HCT116 (cell line): Measurements from ENCODE around the gene ZNF462. TPM values are rescaled to one million over a fixed set of nuclear protein-coding genes. Genes with fewer than 3 reads are reported as not detected.

ENCODE experiments used
- ATAC-seq: fragments of 200-7000 bp; cut with Tn5 transposase; 2 replicates; pipeline ENCODE4 v1.9.1; 2020; ENCODE audit warnings: mild to moderate bottlenecking, moderate library complexity
- BruUV-seq: library from RNA; stranded (reverse); fragments of 400-500 nt; replicated peaks from 2 replicates; lab custom pipeline; 2021; lab: Mats Ljungman, UMichigan
- CTCF ChIA-PET: fragments of 300-600 bp; sonication (Branson Sonifier 250); formaldehyde crosslinking; loops from one replicate; lab custom pipeline; 2021; ENCODE audit warnings: antibody characterized with exemption; lab: Charles Lee
- POLR2A ChIA-PET: fragments of 300-600, 350-600 bp; sonication (Branson Sonifier 250); formaldehyde crosslinking; loops from one replicate; lab custom pipeline; 2021; ENCODE audit warnings: antibody characterized with exemption; lab: Charles Lee
- RAD21 ChIA-PET, 2 experiments: fragments of 300-600 bp; sonication (Branson Sonifier 250); formaldehyde crosslinking; loops; one replicate each; lab custom pipeline; 2023; ENCODE audit warnings: low total read pairs in 2 of 2; ENCODE audit not compliant: uncharacterized antibody in 2 of 2, unreplicated experiment in 2 of 2, low non-redundant PET in 1 of 2; lab: Charles Lee
- DNase-seq: peaks from one replicate; pipeline ENCODE4 v3.0.0-alpha.2; 2010; ENCODE audit warnings: low read depth, low spot score
- H2AFZ ChIP-seq: fragments of 200-600 bp; shearing (Covaris generic), sonication (generic); 2 replicates; pipeline ENCODE4 v1.6.1; 2017; ENCODE audit warnings: low read depth, mixed run types, mixed read lengths, antibody characterized with exemption, low read length; ENCODE audit not compliant: poor library complexity, severe bottlenecking
- H3K27ac ChIP-seq: 2 replicates; pipeline ENCODE4 v1.5.1; 2012; ENCODE audit warnings: low read depth, low read length
- H3K27me3 ChIP-seq: fragments of 200-600 bp; sonication (generic); 2 replicates; pipeline ENCODE4 v1.6.1; 2016; ENCODE audit warnings: mixed run types, low read length, mixed read lengths; ENCODE audit not compliant: insufficient read depth
- H3K36me3 ChIP-seq, 2 experiments: fragments of 200-500 bp in 1 of 2; fragments of 200-600 bp in 1 of 2; sonication (Bioruptor generic) in 1 of 2; sonication (generic) in 1 of 2; 2 replicates each; pipeline versions ENCODE4 v1.5.1 to v1.6.1; 2014 to 2016; ENCODE audit warnings: low read length in 2 of 2, inconsistent platforms in 1 of 2, mixed read lengths in 1 of 2, mixed run types in 1 of 2; ENCODE audit not compliant: insufficient read depth in 2 of 2, control insufficient read depth in 1 of 2
- H3K4me1 ChIP-seq, 2 experiments: fragments of 200-600 bp in 1 of 2; sonication (generic) in 1 of 2; 2 replicates each; pipeline versions ENCODE4 v1.5.1 to v1.6.1; 2012 to 2017; ENCODE audit warnings: low read length in 2 of 2, inconsistent platforms in 1 of 2, mild to moderate bottlenecking in 1 of 2, mixed read lengths in 1 of 2, mixed run types in 1 of 2, moderate library complexity in 1 of 2; ENCODE audit not compliant: insufficient read depth in 2 of 2, control insufficient read depth in 1 of 2
- H3K4me2 ChIP-seq: fragments of 200-600 bp; sonication (generic); 2 replicates; pipeline ENCODE4 v1.6.1; 2017; ENCODE audit warnings: mixed run types, low read length, mixed read lengths
- H3K4me3 ChIP-seq, 2 experiments: fragments of 200-600 bp in 1 of 2; sonication (generic) in 1 of 2; replicated peaks in 1 of 2; 2 replicates each; pipeline ENCODE4 v1.5.1; 2011 to 2016; ENCODE audit warnings: low read length in 2 of 2, control low read depth in 1 of 2, low read depth in 1 of 2, mild to moderate bottlenecking in 1 of 2, mixed read lengths in 1 of 2, mixed run types in 1 of 2
- H3K79me2 ChIP-seq: fragments of 200-600 bp; sonication (generic); 2 replicates; pipeline ENCODE4 v1.6.1; 2017; ENCODE audit warnings: mild to moderate bottlenecking, mixed run types, low read length, moderate library complexity, mixed read lengths; ENCODE audit not compliant: insufficient read depth
- H3K9ac ChIP-seq: fragments of 200-600 bp; sonication (generic); 2 replicates; pipeline ENCODE4 v1.6.1; 2016; ENCODE audit warnings: low read length, mixed read lengths
- H3K9me2 ChIP-seq: fragments of 200-600 bp; sonication (generic), shearing (Covaris generic); 2 replicates; pipeline ENCODE4 v1.6.1; 2017; ENCODE audit warnings: mixed run types, mild to moderate bottlenecking, moderate library complexity; ENCODE audit not compliant: insufficient read depth
- H3K9me3 ChIP-seq, 2 experiments: fragments of 200-500 bp in 1 of 2; fragments of 200-600 bp in 1 of 2; sonication (Bioruptor generic) in 1 of 2; sonication (generic) in 1 of 2; 2 replicates each; pipeline ENCODE4 v1.6.1; 2014 to 2017; ENCODE audit warnings: low read length in 2 of 2, mixed read lengths in 2 of 2, inconsistent platforms in 1 of 2, low read depth in 1 of 2, mild to moderate bottlenecking in 1 of 2, mixed run types in 1 of 2, moderate library complexity in 1 of 2; ENCODE audit not compliant: control insufficient read depth in 1 of 2, insufficient read depth in 1 of 2
- H4K20me1 ChIP-seq: fragments of 200-600 bp; sonication (generic), shearing (Covaris generic); 2 replicates; pipeline ENCODE4 v1.6.1; 2017; ENCODE audit warnings: mixed run types, mild to moderate bottlenecking, moderate library complexity; ENCODE audit not compliant: insufficient read depth
- CEBPB ChIP-seq: IDR thresholded peaks from 2 replicates; pipeline ENCODE4 v1.6.1; 2012; ENCODE audit warnings: low read depth
- FOSL1 ChIP-seq: IDR thresholded peaks from 2 replicates; pipeline ENCODE4 v1.6.1; 2012; ENCODE audit warnings: low read depth
- REST ChIP-seq: IDR thresholded peaks from 2 replicates; pipeline ENCODE4 v1.6.1; 2012; ENCODE audit warnings: low read depth
- SIN3A ChIP-seq: IDR thresholded peaks from 2 replicates; pipeline ENCODE4 v1.6.1; 2012; ENCODE audit warnings: low read depth
- SP1 ChIP-seq: IDR thresholded peaks from 2 replicates; pipeline ENCODE4 v1.6.1; 2012; ENCODE audit warnings: low read depth
- TCF7L2 ChIP-seq: IDR thresholded peaks from 2 replicates; pipeline ENCODE4 v1.7.0; 2011; ENCODE audit warnings: borderline replicate concordance, inconsistent platforms; ENCODE audit not compliant: insufficient read depth, insufficient read length; ENCODE audit errors: extremely low read depth
- YY1 ChIP-seq: IDR thresholded peaks from 2 replicates; pipeline ENCODE4 v1.6.1; 2011; ENCODE audit warnings: low read length, low read depth, moderate library complexity, mild to moderate bottlenecking; ENCODE audit not compliant: insufficient replicate concordance; ENCODE audit errors: extremely low read depth
- ZBTB33 ChIP-seq: IDR thresholded peaks from 2 replicates; pipeline ENCODE4 v1.6.1; 2011; ENCODE audit warnings: mild to moderate bottlenecking, low read length, moderate library complexity; ENCODE audit not compliant: insufficient replicate concordance; ENCODE audit errors: extremely low read depth
- intact Hi-C: fragments of 100-400 bp; cut with micrococcal nuclease; formaldehyde crosslinking; loops from 2 replicates; pipeline ENCODE4 v1.10.0; 2022
- total RNA-seq: library from RNA; stranded (reverse); gene quantifications from one replicate; pipeline ENCODE4 v1.2.1, GENCODE V29; 2021; ENCODE audit not compliant: unreplicated experiment

ZNF462 gene
- total RNA-seq, 1 experiment from 2014 or later, result 18.1 TPM

GRCh38 chr9:106875529-106875928, 12.6 kb downstream of the ZNF462 start:
- H3K4me1 ChIP-seq, result no peaks in the 10 kb centered on the region
- DNase-seq, result no peak
- H3K4me2 ChIP-seq, result no peak overlapping the region
- H3K9me2 ChIP-seq, result no peaks in the 10 kb centered on the region
- TF ChIP-seq CEBPB, result no peak
- no peak for TF ChIP-seq ZBTB33
- no peak for TF ChIP-seq TCF7L2
- TF ChIP-seq FOSL1, result no peak
- TF ChIP-seq SIN3A, result no peak
- no peak for TF ChIP-seq SP1
- TF ChIP-seq YY1, result no peak
- TF ChIP-seq REST, result no peak
- TF ChIP-seq, all 23 proteins: peak for 0
- H3K36me3 ChIP-seq, result no peaks in the 10 kb centered on the region
- ChIA-PET CTCF (no interaction called here), RAD21 (no interaction called here), POLR2A (no interaction called here)
- no peak overlapping the region for H3K9ac ChIP-seq
- H2AFZ ChIP-seq, result no peak overlapping the region
- H3K27ac ChIP-seq, result no peak overlapping the region
- ATAC-seq, result no peak
- H3K9me3 ChIP-seq, result no peaks in the 10 kb centered on the region
- H3K4me3 ChIP-seq, result no peak overlapping the region
- peaks cover 14% of the 10 kb centered on the region for H3K79me2 ChIP-seq
- intact Hi-C loops, result no loop called here
- H3K27me3 ChIP-seq, result no peaks in the 10 kb centered on the region
- H4K20me1 ChIP-seq, result no peaks in the 10 kb centered on the region
- BruUV-seq, result no TSS peak
